Heart left ventricle (tissue), 13 donors: ENCODE data around the gene LIN28B.

Experiments
- POLR2A ChIP-seq, 2 donors: fragments of 450-650 bp; IDR thresholded peaks; one replicate each; pipeline ENCODE4 v1.6.1; 2017; ENCODE audit warnings: antibody characterized with exemption in 2 of 2, mild to moderate bottlenecking in 2 of 2, moderate library complexity in 2 of 2
- TF ChIP-seq, protein P1 (sequence below), 12 donors: fragments of 200-600 bp; sonication (generic) in 4 of 12; IDR thresholded peaks; one replicate each; pipeline versions ENCODE4 v1.5.0 to v1.8.0; 2018 to 2022; ENCODE audit warnings: antibody characterized with exemption in 12 of 12, mild to moderate bottlenecking in 5 of 12
- donor health status: ischemic (EF 13 %, LVEDD 7.1; RV severe dilation, severe dysfunction).
- donor health status: DM: no; HTN: yes; CAD: no.
- donor health status: DM: no; HTN: no; CAD: no.
- donor health status: ischemic (EF 25% LVEDD 6.9; RV normal size, moderate dysfunction).
- donor health status: ischemic (EF 25% LVEDD 5.7; RV mildly dilated, moderate dysfunction).
- donor health status: ischemic (EF 35%, LVEDD 5.7; RV mildly dilated, moderate dysfunction).
- donor health status: nonischemic (EF 11% LVEDD 7.7; RV severe dilation, severe dysfunction).
- donor health status: DM: yes; HTN: yes; CAD: no.
- donor health status: PGD.
- donor health status: ischemic (EF 29% LVEDD 5.4; RV normal size, mild dysfunction).
- donor health status: nonischemic (EF 23%, LVEDD 6.1; RV moderate dilation, normal function).

DNA sequence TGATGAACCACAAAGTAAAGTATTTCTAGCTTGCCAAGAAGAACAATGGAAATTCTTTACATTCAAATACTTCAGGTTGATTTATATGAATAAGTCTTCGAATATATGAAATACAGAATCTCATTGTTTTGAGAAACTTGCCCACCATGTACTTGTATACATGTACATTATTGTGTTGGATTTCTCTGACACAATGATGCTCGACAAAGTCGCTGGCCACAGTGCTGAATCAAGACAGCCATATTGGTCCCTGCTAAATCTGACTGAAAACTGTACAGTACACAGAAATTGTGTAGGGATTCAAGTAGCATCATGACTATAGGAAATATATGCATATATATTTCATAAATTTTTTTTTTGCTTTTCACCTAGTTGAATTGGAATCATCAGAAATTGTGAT, 13.1 kb upstream of the LIN28B start:
- TF ChIP-seq, protein P1, sequence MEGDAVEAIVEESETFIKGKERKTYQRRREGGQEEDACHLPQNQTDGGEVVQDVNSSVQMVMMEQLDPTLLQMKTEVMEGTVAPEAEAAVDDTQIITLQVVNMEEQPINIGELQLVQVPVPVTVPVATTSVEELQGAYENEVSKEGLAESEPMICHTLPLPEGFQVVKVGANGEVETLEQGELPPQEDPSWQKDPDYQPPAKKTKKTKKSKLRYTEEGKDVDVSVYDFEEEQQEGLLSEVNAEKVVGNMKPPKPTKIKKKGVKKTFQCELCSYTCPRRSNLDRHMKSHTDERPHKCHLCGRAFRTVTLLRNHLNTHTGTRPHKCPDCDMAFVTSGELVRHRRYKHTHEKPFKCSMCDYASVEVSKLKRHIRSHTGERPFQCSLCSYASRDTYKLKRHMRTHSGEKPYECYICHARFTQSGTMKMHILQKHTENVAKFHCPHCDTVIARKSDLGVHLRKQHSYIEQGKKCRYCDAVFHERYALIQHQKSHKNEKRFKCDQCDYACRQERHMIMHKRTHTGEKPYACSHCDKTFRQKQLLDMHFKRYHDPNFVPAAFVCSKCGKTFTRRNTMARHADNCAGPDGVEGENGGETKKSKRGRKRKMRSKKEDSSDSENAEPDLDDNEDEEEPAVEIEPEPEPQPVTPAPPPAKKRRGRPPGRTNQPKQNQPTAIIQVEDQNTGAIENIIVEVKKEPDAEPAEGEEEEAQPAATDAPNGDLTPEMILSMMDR (IDR thresholded peaks at IDR 0.05) = no peak
- TF ChIP-seq POLR2A (IDR thresholded peaks at IDR 0.05) = no peak
